ENCODE data around the gene BLOC1S3.

- TF ChIP-seq CTCF (IDR thresholded peaks at IDR 0.05; ENCODE audit: low read depth, low read length): peak; percentile 27
- no peak for TF ChIP-seq POLR2A (IDR thresholded peaks at IDR 0.05; ENCODE audit: extremely low read depth, insufficient read length)
These were observed 9.0 kb downstream of the BLOC1S3 start for GRCh38 chr19:45187421-45188100.

Measured in NB4 (cell line).